A673 (cell line): ENCODE results near the gene CCDC9. TPM values are rescaled to one million over a fixed set of nuclear protein-coding genes. Genes with fewer than 3 reads are reported as not detected.
A peak's percentile ranks its signal among the peaks of the same experiment; 100 is the strongest.
"Not testable (repeated sequence)": the region's sequence is repeated elsewhere in the genome, so short reads cannot be mapped to it uniquely, and the experiment has no call there.

Experiments
- BruUV-seq: library from RNA; stranded (reverse); fragments of 400-500 nt; replicated peaks from 2 replicates; lab custom pipeline; 2021; lab: Mats Ljungman, UMichigan
- CTCF ChIA-PET: fragments of 300-600 bp; sonication (Branson Sonifier 250); formaldehyde crosslinking; loops from one replicate; lab custom pipeline; 2022; ENCODE audit warnings: antibody characterized with exemption; lab: Charles Lee
- POLR2A ChIA-PET: fragments of 300-600 bp; sonication (Branson Sonifier 250); formaldehyde crosslinking; loops from one replicate; lab custom pipeline; 2022; ENCODE audit warnings: antibody characterized with exemption; ENCODE audit not compliant: low non-redundant PET; lab: Charles Lee
- DNase-seq: peaks from one replicate; pipeline ENCODE4 v3.0.0-alpha.2; 2015; ENCODE audit warnings: low spot score
- H3K27ac ChIP-seq: fragments of 200-600 bp; sonication (generic); 2 replicates; pipeline ENCODE4 v1.5.1; 2016; ENCODE audit warnings: mixed run types, low read depth, mild to moderate bottlenecking, mixed read lengths, antibody characterized with exemption, low read length; ENCODE audit not compliant: poor library complexity, severe bottlenecking
- H3K27me3 ChIP-seq: fragments of 200-600 bp; sonication (generic); replicated peaks from 2 replicates; pipeline ENCODE4 v1.6.1; 2017; ENCODE audit warnings: mixed run types, low read depth, mild to moderate bottlenecking, mixed read lengths, antibody characterized with exemption, low read length; ENCODE audit not compliant: insufficient read depth, poor library complexity
- H3K36me3 ChIP-seq: fragments of 200-600 bp; sonication (generic); 2 replicates; pipeline ENCODE4 v1.6.1; 2016; ENCODE audit warnings: mixed run types, mild to moderate bottlenecking, mixed read lengths, antibody characterized with exemption, low read length; ENCODE audit not compliant: insufficient read depth, poor library complexity, severe bottlenecking
- H3K4me1 ChIP-seq: fragments of 200-600 bp; sonication (generic); 2 replicates; pipeline ENCODE4 v1.6.1; 2017; ENCODE audit warnings: mixed run types, mild to moderate bottlenecking, mixed read lengths, antibody characterized with exemption, low read length; ENCODE audit not compliant: insufficient read depth, poor library complexity, severe bottlenecking
- H3K4me3 ChIP-seq: fragments of 200-600 bp; sonication (generic); 2 replicates; pipeline ENCODE4 v1.5.1; 2016; ENCODE audit warnings: low read depth, mixed run types, mild to moderate bottlenecking, mixed read lengths, low read length; ENCODE audit not compliant: poor library complexity, severe bottlenecking
- H3K9me3 ChIP-seq: fragments of 200-600 bp; sonication (generic); 2 replicates; pipeline ENCODE4 v1.6.1; 2016; ENCODE audit warnings: mixed run types, low read depth, mild to moderate bottlenecking, mixed read lengths, antibody characterized with exemption, low read length; ENCODE audit not compliant: poor library complexity, severe bottlenecking
- CTCF ChIP-seq: fragments of 300-800, 200-600 bp; sonication (generic); conservative IDR thresholded peaks from 2 replicates; pipeline ENCODE4 v1.5.1; 2017; ENCODE audit warnings: low read depth, mild to moderate bottlenecking, antibody characterized with exemption, low read length, moderate library complexity, mixed read lengths
- EZH2 ChIP-seq: fragments of 200-600 bp; sonication (generic); IDR thresholded peaks from 2 replicates; pipeline ENCODE4 v1.6.1; 2017; ENCODE audit warnings: borderline replicate concordance, low read depth, mild to moderate bottlenecking, mixed read lengths, antibody characterized with exemption, low read length; ENCODE audit not compliant: poor library complexity, severe bottlenecking
- intact Hi-C: fragments of 100-400 bp; cut with micrococcal nuclease; formaldehyde crosslinking; loops from one replicate; pipeline ENCODE4 v1.10.0; 2022; ENCODE audit not compliant: unreplicated experiment
- total RNA-seq: library from RNA; stranded (reverse); gene quantifications from 2 replicates; pipeline ENCODE4 v1.2.3, GENCODE V29; 2021

CCDC9 gene
- total RNA-seq, 1 experiment from 2014 or later, result 36.4 TPM

GRCh38 chr19:47243364-47243775, 13.0 kb upstream of the CCDC9 start:
- POLR2A ChIA-PET, result interaction anchor here (0.6 to 0.7 kb wide), 3 partner anchors 31 to 185 kb away, joined by 3 to 6 read pairs (median 4); no protein-coding TSS in a partner anchor
- BruUV-seq, result TSS peak; percentile 74
- no peaks in the 10 kb centered on the region for H3K9me3 ChIP-seq
- CTCF ChIA-PET, result interaction anchor here (1.0 to 2.2 kb wide), 3 partner anchors 17 to 33 kb away, joined by 4 to 80 read pairs (median 28); no protein-coding TSS in a partner anchor
- no peak for TF ChIP-seq EZH2
- no peak for TF ChIP-seq CTCF
- no peak for DNase-seq
- H3K36me3 ChIP-seq, result no peaks in the 10 kb centered on the region
- intact Hi-C loops, result loop anchor here (5.0 to 10.0 kb wide), 3 partner anchors 89 to 389 kb away; partner anchors contain the start of gene AP2S1
- peaks cover 15% of the 10 kb centered on the region for H3K4me1 ChIP-seq
- peak overlapping the region; percentile 50 for H3K4me3 ChIP-seq
- H3K27ac ChIP-seq, result peak overlapping the region; percentile 91
- H3K27me3 ChIP-seq, result peaks cover 13% of the 10 kb centered on the region

GRCh38 chr19:47243776-47244547, 12.4 kb upstream of the CCDC9 start:
- TF ChIP-seq CTCF, result peak; percentile 97
- TF ChIP-seq EZH2, result no peak
- ChIA-PET POLR2A (interaction anchor here (0.5 to 1.0 kb wide), 6 partner anchors 13 to 459 kb away, joined by 3 to 9 read pairs (median 3); partner anchors contain the start of gene CCDC9), CTCF (interaction anchor here (0.5 to 2.2 kb wide), 17 partner anchors 10 to 231 kb away, joined by 3 to 80 read pairs (median 5); partner anchors contain the start of gene CCDC9)
- Histone ChIP-seq H3K4me3 (peak overlapping the region; percentile 50), H3K27me3 (peaks cover 13% of the 10 kb centered on the region), H3K4me1 (peaks cover 15% of the 10 kb centered on the region), H3K36me3 (no peaks in the 10 kb centered on the region), H3K27ac (peak overlapping the region; percentile 91), H3K9me3 (no peaks in the 10 kb centered on the region)
- DNase-seq, result peak; percentile 97
- no TSS peak for BruUV-seq
- intact Hi-C loops, result loop anchor here (1.0 to 10.0 kb wide), 4 partner anchors 34 to 389 kb away; partner anchors contain the start of gene AP2S1

GRCh38 chr19:47247308-47247990, 8.9 kb upstream of the CCDC9 start:
- no TSS peak for BruUV-seq
- ChIA-PET POLR2A (interaction anchor here (0.6 kb wide), 1 partner anchor 26 kb away, joined by 20 read pairs; no protein-coding TSS in a partner anchor), CTCF (interaction anchor here (1.1 to 1.4 kb wide), 2 partner anchors 9 to 37 kb away, joined by 4 read pairs; partner anchors contain the start of gene CCDC9)
- Histone ChIP-seq H3K4me3 (no peak overlapping the region), H3K27me3 (no peaks in the 10 kb centered on the region), H3K36me3 (no peaks in the 10 kb centered on the region), H3K4me1 (peaks cover 15% of the 10 kb centered on the region), H3K27ac (no peak overlapping the region), H3K9me3 (no peaks in the 10 kb centered on the region)
- peak; percentile 83 for DNase-seq
- no peak for TF ChIP-seq EZH2
- TF ChIP-seq CTCF, result peak; percentile 97
- intact Hi-C loops, result loop anchor here (10.0 kb wide), 2 partner anchors 93 to 393 kb away; partner anchors contain the start of gene AP2S1

GRCh38 chr19:47253016-47253415, 3.3 kb upstream of the CCDC9 start:
- H3K27me3 ChIP-seq, intact Hi-C loops, H3K9me3 ChIP-seq, DNase-seq, CTCF ChIA-PET, H3K36me3 ChIP-seq, H3K4me3 ChIP-seq, POLR2A ChIA-PET, BruUV-seq, H3K4me1 ChIP-seq: not testable (repeated sequence)
- peak overlapping the region; percentile 59 for H3K27ac ChIP-seq
